Activated T-helper 2 cell treated with anti-CD3 and anti-CD28 coated beads, Interferon-gamma antibody, Interleukin-2, Interleukin-4, amounts not matched to agents 10 μg/mL and 5 μg/mL and 100 μg/mL, durations not matched to agents 14 hours and 24 hours and 36 hours (primary cell): ENCODE measurements around the gene LRRC66. TPM values are rescaled to one million over a fixed set of nuclear protein-coding genes. Genes with fewer than 3 reads are reported as not detected.

Experiments
- DNase-seq: peaks from one replicate; pipeline ENCODE4 v3.0.0; 2021; ENCODE audit warnings: low spot score
- H3K27ac Mint-ChIP-seq: one replicate; pipeline ENCODE4 v1.8.0; 2021; ENCODE audit warnings: mixed read lengths
- H3K27me3 Mint-ChIP-seq: one replicate; pipeline ENCODE4 v1.8.0; 2021; ENCODE audit warnings: low read depth, mixed read lengths
- H3K36me3 Mint-ChIP-seq: one replicate; pipeline ENCODE4 v1.8.0; 2021; ENCODE audit warnings: low read depth, mixed read lengths
- H3K4me1 Mint-ChIP-seq: one replicate; pipeline ENCODE4 v1.8.0; 2021; ENCODE audit warnings: low read depth, mixed read lengths
- H3K4me3 Mint-ChIP-seq: one replicate; pipeline ENCODE4 v1.8.0; 2021; ENCODE audit warnings: low read depth, mild to moderate bottlenecking, moderate library complexity, mixed read lengths
- H3K9me3 Mint-ChIP-seq: one replicate; pipeline ENCODE4 v1.8.0; 2021; ENCODE audit warnings: mixed read lengths
- intact Hi-C: fragments of 100-400 bp; cut with micrococcal nuclease; formaldehyde crosslinking; loops from one replicate; pipeline ENCODE4 v1.15.1; 2023
- total RNA-seq: library from RNA; stranded (reverse); gene quantifications from 2 replicates; pipeline ENCODE4 v1.2.3, GENCODE V29; 2022

LRRC66 gene, protein sequence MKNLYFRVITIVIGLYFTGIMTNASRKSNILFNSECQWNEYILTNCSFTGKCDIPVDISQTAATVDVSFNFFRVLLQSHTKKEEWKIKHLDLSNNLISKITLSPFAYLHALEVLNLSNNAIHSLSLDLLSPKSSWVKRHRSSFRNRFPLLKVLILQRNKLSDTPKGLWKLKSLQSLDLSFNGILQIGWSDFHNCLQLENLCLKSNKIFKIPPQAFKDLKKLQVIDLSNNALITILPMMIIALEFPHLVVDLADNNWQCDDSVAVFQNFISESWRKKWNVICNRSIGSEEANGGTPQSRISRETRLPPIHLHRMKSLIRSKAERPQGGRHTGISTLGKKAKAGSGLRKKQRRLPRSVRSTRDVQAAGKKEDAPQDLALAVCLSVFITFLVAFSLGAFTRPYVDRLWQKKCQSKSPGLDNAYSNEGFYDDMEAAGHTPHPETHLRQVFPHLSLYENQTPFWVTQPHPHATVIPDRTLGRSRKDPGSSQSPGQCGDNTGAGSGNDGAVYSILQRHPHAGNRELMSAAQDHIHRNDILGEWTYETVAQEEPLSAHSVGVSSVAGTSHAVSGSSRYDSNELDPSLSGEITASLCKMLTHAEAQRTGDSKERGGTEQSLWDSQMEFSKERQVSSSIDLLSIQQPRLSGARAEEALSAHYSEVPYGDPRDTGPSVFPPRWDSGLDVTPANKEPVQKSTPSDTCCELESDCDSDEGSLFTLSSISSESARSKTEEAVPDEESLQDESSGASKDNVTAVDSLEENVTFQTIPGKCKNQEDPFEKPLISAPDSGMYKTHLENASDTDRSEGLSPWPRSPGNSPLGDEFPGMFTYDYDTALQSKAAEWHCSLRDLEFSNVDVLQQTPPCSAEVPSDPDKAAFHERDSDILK
- total RNA-seq = 0.07 and 0.11 TPM in 2 replicates

GRCh38 chr4:52019936-52020657, at the start of gene LRRC66:
TSS of gene LRRC66 (minus strand) at chr4:52020363. CDS start at chr4:52017613, 2,750 bp downstream.
- H3K36me3 Mint-ChIP-seq = peaks cover 4% of the 10 kb centered on the region
- H3K4me3 Mint-ChIP-seq = no peak within 1 kb of the TSS
- no peaks in the 10 kb centered on the region for H3K9me3 Mint-ChIP-seq
- DNase-seq = no peak
- no peaks in the 10 kb centered on the region for H3K27me3 Mint-ChIP-seq
- intact Hi-C loops = no loop called here
- H3K4me1 Mint-ChIP-seq = no peaks in the 10 kb centered on the region
- H3K27ac Mint-ChIP-seq = no peak within 1 kb of the TSS

DNA sequence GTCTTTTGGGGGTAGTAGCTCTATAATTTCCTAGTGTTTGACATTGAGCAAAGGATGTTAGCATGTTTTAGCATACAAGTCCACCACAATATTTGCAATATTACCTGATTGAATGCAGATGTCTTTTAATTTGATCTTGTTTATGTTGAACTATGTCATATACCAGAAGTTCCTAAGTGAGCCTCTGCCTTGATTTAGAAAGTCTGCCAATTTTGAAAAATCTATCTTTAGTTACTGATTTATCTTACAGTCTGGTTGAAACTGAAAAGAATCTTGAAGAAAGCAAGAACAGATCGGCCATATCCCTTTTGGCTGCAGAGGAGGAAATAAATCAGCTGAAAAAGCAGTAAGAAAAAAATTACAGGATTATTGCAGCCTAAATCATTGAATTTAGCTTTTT, 49.4 kb upstream of the LRRC66 start:
- no peaks in the 10 kb centered on the region for H3K9me3 Mint-ChIP-seq
- peaks cover 10% of the 10 kb centered on the region for H3K27me3 Mint-ChIP-seq
- H3K27ac Mint-ChIP-seq = no peak overlapping the region
- no peak for DNase-seq
- no peak overlapping the region for H3K4me3 Mint-ChIP-seq
- H3K4me1 Mint-ChIP-seq = no peaks in the 10 kb centered on the region
- intact Hi-C loops = no loop called here
- H3K36me3 Mint-ChIP-seq = no peaks in the 10 kb centered on the region

DNA sequence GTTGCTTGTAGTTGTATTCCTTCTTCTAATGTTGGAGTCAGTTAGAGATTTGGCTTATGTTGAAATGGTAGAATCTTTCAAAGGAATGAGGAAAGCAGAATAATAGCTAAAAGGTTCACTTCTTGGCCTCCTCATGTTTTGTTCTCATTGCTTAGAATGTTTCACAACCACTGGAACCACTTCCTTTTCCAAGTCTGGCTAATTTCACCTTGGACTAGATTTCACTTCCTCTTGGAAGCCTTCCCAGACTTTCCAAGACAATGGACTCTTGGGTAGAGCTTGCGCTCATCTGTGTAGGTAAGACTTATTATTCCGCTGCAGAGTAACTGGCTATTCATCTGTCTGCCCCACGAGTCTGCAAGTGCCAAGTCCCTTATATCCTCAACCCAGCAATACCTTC, 39.2 kb upstream of the LRRC66 start:
- intact Hi-C loops = no loop called here
- no peaks in the 10 kb centered on the region for H3K36me3 Mint-ChIP-seq
- no peak for DNase-seq
- no peak overlapping the region for H3K27ac Mint-ChIP-seq
- H3K4me3 Mint-ChIP-seq = no peak overlapping the region
- H3K9me3 Mint-ChIP-seq = no peaks in the 10 kb centered on the region
- peaks cover 13% of the 10 kb centered on the region for H3K27me3 Mint-ChIP-seq
- no peaks in the 10 kb centered on the region for H3K4me1 Mint-ChIP-seq

- intact Hi-C loops = no loop called here
- Mint-ChIP-seq H3K36me3 (no peaks in the 10 kb centered on the region), H3K9me3 (no peaks in the 10 kb centered on the region), H3K27me3 (peaks cover 24% of the 10 kb centered on the region), H3K27ac (no peak overlapping the region), H3K4me3 (no peak overlapping the region), H3K4me1 (no peaks in the 10 kb centered on the region)
- no peak for DNase-seq
Observed at GRCh38 chr4:52058275-52058674, 38.1 kb upstream of the LRRC66 start.

- Mint-ChIP-seq H3K4me1 (no peaks in the 10 kb centered on the region), H3K27ac (no peak overlapping the region), H3K36me3 (no peaks in the 10 kb centered on the region), H3K4me3 (no peak overlapping the region), H3K9me3 (no peaks in the 10 kb centered on the region), H3K27me3 (peaks cover 33% of the 10 kb centered on the region)
- intact Hi-C loops = no loop called here
- DNase-seq = no peak
Observed at GRCh38 chr4:52057196-52057595, 37.0 kb upstream of the LRRC66 start.

GRCh38 chr4:52054254-52054653, 34.1 kb upstream of the LRRC66 start:
- Mint-ChIP-seq H3K27ac (no peak overlapping the region), H3K4me3 (no peak overlapping the region), H3K36me3 (no peaks in the 10 kb centered on the region), H3K9me3 (no peaks in the 10 kb centered on the region), H3K4me1 (peaks cover 2% of the 10 kb centered on the region), H3K27me3 (peaks cover 45% of the 10 kb centered on the region)
- intact Hi-C loops = no loop called here
- no peak for DNase-seq

GRCh38 chr4:52052475-52052780, 32.3 kb upstream of the LRRC66 start:
- peaks cover 54% of the 10 kb centered on the region for H3K27me3 Mint-ChIP-seq
- no peak overlapping the region for H3K27ac Mint-ChIP-seq
- no peak for DNase-seq
- no peak overlapping the region for H3K4me3 Mint-ChIP-seq
- no peaks in the 10 kb centered on the region for H3K9me3 Mint-ChIP-seq
- peaks cover 2% of the 10 kb centered on the region for H3K4me1 Mint-ChIP-seq
- H3K36me3 Mint-ChIP-seq = no peaks in the 10 kb centered on the region
- intact Hi-C loops = no loop called here

DNA sequence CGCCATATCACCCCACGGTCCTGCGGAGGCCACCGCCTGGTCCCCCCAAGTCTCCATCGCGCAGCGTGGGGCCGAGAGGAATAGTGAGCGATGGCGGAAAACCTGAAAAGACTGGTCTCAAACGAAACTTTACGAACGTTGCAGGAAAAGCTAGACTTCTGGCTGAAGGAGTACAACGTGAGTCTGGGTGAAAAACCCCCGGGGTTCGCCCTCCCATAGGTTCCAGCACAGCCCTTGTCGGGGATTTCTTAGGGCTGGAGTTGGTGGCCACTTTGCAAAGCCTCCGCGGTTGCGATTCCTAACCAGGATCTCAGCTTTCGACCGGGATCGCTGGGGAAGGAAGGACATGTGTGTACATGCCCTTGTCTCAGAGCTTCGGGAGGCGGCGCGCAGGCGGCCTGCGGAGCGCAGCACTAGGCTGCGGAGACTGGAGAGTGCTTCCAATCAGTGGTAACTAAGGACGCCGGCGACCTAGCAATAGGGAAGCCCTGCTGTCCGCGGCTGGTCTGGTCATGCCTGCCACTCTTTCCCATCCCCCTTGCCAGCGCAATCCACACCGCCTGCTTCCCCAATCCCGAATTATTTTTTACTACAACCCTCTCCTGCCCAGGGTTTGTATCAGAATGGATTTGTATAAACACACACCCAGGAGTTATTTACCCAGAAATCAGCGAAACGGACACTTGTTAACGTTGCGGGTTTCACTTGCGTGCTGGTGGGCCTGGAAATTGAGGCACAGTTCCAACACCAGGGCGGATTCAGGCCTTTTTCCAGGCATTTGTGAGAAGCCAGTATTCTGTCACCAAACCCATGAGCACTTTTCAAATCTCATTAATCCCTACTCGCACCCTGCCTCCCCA, 31.7 kb upstream of the LRRC66 start:
- no peak for DNase-seq
- Mint-ChIP-seq H3K27me3 (peaks cover 55% of the 10 kb centered on the region), H3K27ac (no peak overlapping the region), H3K36me3 (no peaks in the 10 kb centered on the region), H3K4me1 (peaks cover 2% of the 10 kb centered on the region), H3K4me3 (peak overlapping the region; percentile 57), H3K9me3 (no peaks in the 10 kb centered on the region)
- intact Hi-C loops = no loop called here

DNA sequence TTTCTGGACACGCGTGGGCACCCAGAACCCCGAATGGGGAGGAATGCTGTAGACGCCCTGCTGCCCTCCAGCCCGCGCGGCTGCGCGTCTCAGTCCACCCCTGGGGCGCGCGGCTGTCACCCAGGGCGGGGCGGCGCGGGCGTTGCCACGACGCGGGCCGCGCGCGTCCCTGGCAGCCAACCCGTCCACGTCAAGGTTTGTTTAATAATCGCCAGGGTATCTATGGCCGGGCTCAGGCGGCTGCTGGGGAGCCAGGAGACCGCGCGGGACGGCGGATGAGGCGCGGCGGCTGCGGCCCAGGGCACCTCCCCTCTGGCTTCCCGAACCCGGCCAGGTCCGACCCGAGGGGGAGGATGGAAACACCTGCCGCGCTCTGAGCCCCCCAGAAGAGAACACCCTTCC, 31.1 kb upstream of the LRRC66 start, which contains the start of gene SPATA18:
Gene SPATA18, plus strand, starts transcription at position 92 of the 402 bp plus-strand sequence. CDS start 401 bp downstream, outside the sequence.
- Mint-ChIP-seq H3K4me3 (peak within 1 kb of the TSS; percentile 57), H3K27me3 (peaks cover 58% of the 10 kb centered on the region), H3K4me1 (peaks cover 2% of the 10 kb centered on the region), H3K27ac (no peak within 1 kb of the TSS), H3K36me3 (no peaks in the 10 kb centered on the region), H3K9me3 (no peaks in the 10 kb centered on the region)
- intact Hi-C loops = no loop called here
- DNase-seq = no peak

GRCh38 chr4:52049266-52049665, 29.1 kb upstream of the LRRC66 start:
- DNase-seq = no peak
- H3K4me3 Mint-ChIP-seq = no peak overlapping the region
- intact Hi-C loops = no loop called here
- H3K27me3 Mint-ChIP-seq = peaks cover 56% of the 10 kb centered on the region
- H3K36me3 Mint-ChIP-seq = no peaks in the 10 kb centered on the region
- peaks cover 2% of the 10 kb centered on the region for H3K4me1 Mint-ChIP-seq
- no peak overlapping the region for H3K27ac Mint-ChIP-seq
- H3K9me3 Mint-ChIP-seq = no peaks in the 10 kb centered on the region

GRCh38 chr4:52045028-52045427, 24.9 kb upstream of the LRRC66 start:
- no peaks in the 10 kb centered on the region for H3K36me3 Mint-ChIP-seq
- peaks cover 49% of the 10 kb centered on the region for H3K27me3 Mint-ChIP-seq
- DNase-seq = no peak
- no peaks in the 10 kb centered on the region for H3K9me3 Mint-ChIP-seq
- no peak overlapping the region for H3K4me3 Mint-ChIP-seq
- no peak overlapping the region for H3K27ac Mint-ChIP-seq
- intact Hi-C loops = no loop called here
- no peaks in the 10 kb centered on the region for H3K4me1 Mint-ChIP-seq
